GM23338 (cell line): ENCODE measurements around the gene CAMSAP1. TPM values are rescaled to one million over a fixed set of nuclear protein-coding genes. Genes with fewer than 3 reads are reported as not detected.

Experiments
- ATAC-seq: fragments of 200-7000 bp; cut with Tn5 transposase; 3 replicates; pipeline ENCODE4 v1.9.1; 2020
- DNase-seq: peaks from one replicate; pipeline ENCODE4 v3.0.0-alpha.2; 2015; ENCODE audit warnings: low spot score
- H2AFZ ChIP-seq: fragments of 200-600 bp; sonication (generic); 2 replicates; pipeline ENCODE4 v1.8.0; 2016; ENCODE audit warnings: antibody characterized with exemption, mild to moderate bottlenecking, moderate library complexity
- H3F3A ChIP-seq: fragments of 200-600 bp; sonication (generic); replicated peaks from 2 replicates; pipeline ENCODE4 v1.8.0; 2017; ENCODE audit warnings: antibody characterized with exemption, mixed run types, low read depth
- H3K27ac ChIP-seq: fragments of 200-600 bp; sonication (generic); 2 replicates; pipeline ENCODE4 v1.6.1; 2016; ENCODE audit warnings: low read depth
- H3K27me3 ChIP-seq: fragments of 200-600 bp; sonication (generic); 2 replicates; pipeline ENCODE4 v1.8.0; 2016; ENCODE audit warnings: mild to moderate bottlenecking, mixed run types, moderate library complexity; ENCODE audit not compliant: insufficient read depth
- H3K36me3 ChIP-seq: fragments of 200-600 bp; sonication (generic); 2 replicates; pipeline ENCODE4 v1.8.0; 2016; ENCODE audit warnings: mild to moderate bottlenecking; ENCODE audit not compliant: insufficient read depth
- H3K4me1 ChIP-seq: fragments of 200-600 bp; sonication (generic); 2 replicates; pipeline ENCODE4 v1.8.0; 2016; ENCODE audit warnings: mild to moderate bottlenecking, moderate library complexity; ENCODE audit not compliant: insufficient read depth
- H3K4me2 ChIP-seq: fragments of 200-600 bp; sonication (generic); 2 replicates; pipeline ENCODE4 v1.7.1; 2017; ENCODE audit warnings: mixed run types
- H3K4me3 ChIP-seq: fragments of 200-600 bp; sonication (generic); 2 replicates; pipeline ENCODE4 v1.6.1; 2016; ENCODE audit warnings: mixed run types
- H3K79me2 ChIP-seq: fragments of 200-600 bp; sonication (generic); replicated peaks from 2 replicates; pipeline ENCODE4 v1.8.0; 2017; ENCODE audit warnings: mild to moderate bottlenecking; ENCODE audit not compliant: insufficient read depth
- H3K9me2 ChIP-seq: fragments of 200-600 bp; sonication (generic); 2 replicates; pipeline ENCODE4 v1.8.0; 2017; ENCODE audit not compliant: insufficient read depth
- H4K20me1 ChIP-seq: fragments of 200-600 bp; sonication (generic); replicated peaks from 2 replicates; pipeline ENCODE4 v1.8.0; 2017; ENCODE audit warnings: mild to moderate bottlenecking; ENCODE audit not compliant: insufficient read depth
- H3K27ac Mint-ChIP-seq: 2 replicates; pipeline ENCODE4 v1.8.0; 2020; ENCODE audit warnings: inconsistent platforms, mild to moderate bottlenecking, moderate library complexity, mixed read lengths
- H3K27me3 Mint-ChIP-seq: 3 replicates; pipeline ENCODE4 v1.8.0; 2022; ENCODE audit warnings: low read depth, mild to moderate bottlenecking, moderate library complexity, mixed read lengths, inconsistent platforms; ENCODE audit not compliant: insufficient read depth, poor library complexity
- H3K36me3 Mint-ChIP-seq: 3 replicates; pipeline ENCODE4 v1.8.0; 2021; ENCODE audit warnings: low read depth, mild to moderate bottlenecking, inconsistent platforms, moderate library complexity, mixed read lengths
- H3K4me1 Mint-ChIP-seq: 3 replicates; pipeline ENCODE4 v1.8.0; 2020; ENCODE audit warnings: mild to moderate bottlenecking, inconsistent platforms, mixed read lengths
- H3K4me3 Mint-ChIP-seq: 3 replicates; pipeline ENCODE4 v1.8.0; 2021; ENCODE audit warnings: moderate library complexity, mild to moderate bottlenecking, inconsistent platforms, mixed read lengths
- H3K9me3 Mint-ChIP-seq: 3 replicates; pipeline ENCODE4 v1.8.0; 2020; ENCODE audit warnings: moderate library complexity, mild to moderate bottlenecking, inconsistent platforms, mixed read lengths
- EZH2 ChIP-seq: fragments of 200-600 bp; sonication (generic); IDR thresholded peaks from one replicate; pipeline ENCODE4 v1.8.0; 2017; ENCODE audit warnings: antibody characterized with exemption, mild to moderate bottlenecking, low read depth; ENCODE audit not compliant: unreplicated experiment
- EZH2phosphoT487 ChIP-seq: fragments of 200-600 bp; sonication (generic); IDR thresholded peaks from one replicate; pipeline ENCODE4 v1.8.1; 2018; ENCODE audit warnings: antibody characterized with exemption; ENCODE audit not compliant: unreplicated experiment
- NANOG ChIP-seq: IDR thresholded peaks from 2 replicates; pipeline ENCODE4 v1.6.1; 2016; ENCODE audit warnings: antibody characterized with exemption, borderline replicate concordance
- ZNF114 ChIP-seq: fragments of 250-450 bp; sonication (Bioruptor Pico); IDR thresholded peaks from 2 replicates; pipeline ENCODE4 v1.5.0; 2020; ENCODE audit warnings: mild to moderate bottlenecking, moderate library complexity
- ZNF462 ChIP-seq: fragments of 250-450 bp; sonication (Bioruptor Pico); IDR thresholded peaks from 2 replicates; pipeline ENCODE4 v1.5.0; 2020; ENCODE audit warnings: mild to moderate bottlenecking, moderate library complexity
- polyA plus RNA-seq: library from polyadenylated mRNA; unstranded; fragments of >200 nt; fragmentation: Nextera tagmentation; extraction: Ambion mirVana; gene quantifications from 2 replicates; pipeline ENCODE4 v1.2.1, GENCODE V29; 2016
- total RNA-seq: library from RNA; depleted of rRNA; stranded (reverse); fragments of >200 nt; shearing (Covaris generic); gene quantifications from 2 replicates; pipeline ENCODE4 v1.2.3, GENCODE V29; 2014

Gene CAMSAP1
- total and polyA plus RNA-seq, 2 experiments from 2014 or later = 6.9 to 75.4 TPM

GRCh38 chr9:135885100-135885853 is 22.1 kb downstream of the CAMSAP1 start (continued):
- TF ChIP-seq ZNF462 (CRISPR knock-in tag) (no peak), EZH2phosphoT487 (no peak), ZNF114 (no peak)

GRCh38 chr9:135884328-135885035 is 22.9 kb downstream of the CAMSAP1 start:
- Mint-ChIP-seq H3K36me3 (peaks cover 8% of the 10 kb centered on the region; the same call in 2 of the 3 replicates), H3K9me3 (no peaks in the 10 kb centered on the region), H3K4me1 (peaks cover 67% of the 10 kb centered on the region), H3K27me3 (peaks cover 18% of the 10 kb centered on the region), H3K4me3 (no peak overlapping the region), H3K27ac (peak overlapping the region; percentile 5; the same call in 1 of the 2 replicates)
- no peak overlapping the region for H2AFZ ChIP-seq
- DNase-seq (no peak), ATAC-seq (no peak)
- H3K4me2 ChIP-seq = no peak overlapping the region
- peaks cover 100% of the 10 kb centered on the region for H3K79me2 ChIP-seq
- no peak overlapping the region for H3K27ac ChIP-seq
- H3K9me2 ChIP-seq = no peaks in the 10 kb centered on the region
- no peaks in the 10 kb centered on the region for H3K27me3 ChIP-seq
- H3K36me3 ChIP-seq = no peaks in the 10 kb centered on the region; the same call in 1 of the 2 replicates
- H3K4me3 ChIP-seq = no peak overlapping the region
- H3F3A ChIP-seq = peaks cover 7% of the 10 kb centered on the region; the same call in 1 of the 2 replicates
- peaks cover 83% of the 10 kb centered on the region for H4K20me1 ChIP-seq
- peaks cover 33% of the 10 kb centered on the region for H3K4me1 ChIP-seq
- TF ChIP-seq NANOG = no peak
- no peak for TF ChIP-seq ZNF462 (CRISPR knock-in tag)
- no peak for TF ChIP-seq EZH2
- TF ChIP-seq ZNF114 = no peak
